Lung (tissue), 12 donors: Measurements from ENCODE around the gene HNRNPUL1. TPM values are rescaled to one million over a fixed set of nuclear protein-coding genes. Genes with fewer than 3 reads are reported as not detected.

Source experiments
- ATAC-seq: fragments of 200-7000 bp; cut with Tn5 transposase; one replicate; pipeline ENCODE4 v1.9.1; 2020; ENCODE audit warnings: moderate number of reproducible peaks; ENCODE audit not compliant: insufficient read depth, low FRiP score
- DNase-seq, 3 donors: peaks; one replicate each; pipeline ENCODE4 v3.0.0-alpha.2; 2013 to 2017
- H3K27ac ChIP-seq, 2 donors: one replicate each; pipeline ENCODE4 v1.5.1; 2013; ENCODE audit warnings: mild to moderate bottlenecking in 2 of 2, moderate library complexity in 2 of 2, control low read depth in 1 of 2, inconsistent platforms in 1 of 2, low read depth in 1 of 2, low read length in 1 of 2
- H3K27me3 ChIP-seq, 3 donors: one replicate each; pipeline ENCODE4 v1.5.1; 2013; ENCODE audit warnings: low read length in 2 of 3; ENCODE audit not compliant: control insufficient read depth in 3 of 3, insufficient read depth in 3 of 3
- H3K36me3 ChIP-seq, 4 donors: one replicate each; pipeline ENCODE4 v1.5.1; 2013; ENCODE audit warnings: low read length in 4 of 4, mild to moderate bottlenecking in 1 of 4, moderate library complexity in 1 of 4; ENCODE audit not compliant: control insufficient read depth in 4 of 4, insufficient read depth in 4 of 4
- H3K4me1 ChIP-seq, 5 donors: one replicate each; pipeline ENCODE4 v1.5.1; 2013; ENCODE audit warnings: low read length in 5 of 5, mild to moderate bottlenecking in 2 of 5, moderate library complexity in 1 of 5; ENCODE audit not compliant: control insufficient read depth in 5 of 5, insufficient read depth in 5 of 5
- H3K4me3 ChIP-seq: one replicate; pipeline ENCODE4 v1.5.1; 2013; ENCODE audit warnings: mild to moderate bottlenecking, control low read depth, moderate library complexity
- H3K9ac ChIP-seq, 2 donors: one replicate each; pipeline ENCODE4 v1.5.1; 2013; ENCODE audit warnings: low read length in 2 of 2, control low read depth in 1 of 2; ENCODE audit not compliant: insufficient read depth in 1 of 2
- H3K9me3 ChIP-seq, 4 donors: one replicate each; pipeline ENCODE4 v1.5.1; 2013; ENCODE audit warnings: low read length in 3 of 4, mild to moderate bottlenecking in 1 of 4, moderate library complexity in 1 of 4; ENCODE audit not compliant: control insufficient read depth in 4 of 4, insufficient read depth in 3 of 4
- CTCF ChIP-seq: IDR thresholded peaks from 2 replicates; pipeline ENCODE4 v1.5.1; 2012; ENCODE audit warnings: mild to moderate bottlenecking; ENCODE audit errors: control extremely low read depth, extremely low read depth
- WGBS, 2 donors: extraction: QIAGEN DNeasy Blood & Tissue Kit; methylation state at CpG; one replicate each; pipeline ENCODE4 v1.1.7; 2013; 5-methylcytosine and 5-hydroxymethylcytosine counted together
- polyA plus RNA-seq, 2 donors: library from polyadenylated mRNA; stranded (reverse); fragments of 200-250 nt; gene quantifications; one replicate each; pipeline ENCODE4 v1.2.1, GENCODE V29; 2013
- total RNA-seq, 2 donors: library from RNA; depleted of rRNA in 1 of 2; stranded (reverse); fragments of >200 nt in 1 of 2; gene quantifications; one replicate each; pipeline ENCODE4 v1.2.1, GENCODE V29; 2014 to 2021
- donor health status: control.
- donor health status: control.
- donor health status: Bipolar disorder and iron deficiency.
- donor health status: healthy.
- donor health status: DM: yes; HTN: yes; CAD: no.

The HNRNPUL1 gene
- total and polyA plus RNA-seq, 4 donors: 92.2 to 198 (median 144) TPM

GRCh38 chr19:41261474-41262190 is 2.5 kb upstream of the HNRNPUL1 start:
- no peak for ATAC-seq
- Histone ChIP-seq H3K27ac (peak overlapping the region; percentile 9 to 71), H3K4me3 (peak overlapping the region; percentile 24), H3K9me3 (no peaks in the 10 kb centered on the region), H3K9ac (peak overlapping the region in 1 of 2 donors; percentile 61), H3K36me3 (peaks cover 5 to 22% (median 15%) of the 10 kb centered on the region in 4 donors), H3K27me3 (no peaks in the 10 kb centered on the region), H3K4me1 (peaks cover 3 to 17% (median 5%) of the 10 kb centered on the region in 5 donors)
- WGBS, 2 donors: 59 to 64% methylated on average over 10 of the region's 10 CpGs
- no peak for TF ChIP-seq CTCF
- DNase-seq: no peak

GRCh38 chr19:41263042-41263849 is 926 bp upstream of the HNRNPUL1 start:
- no peak for ATAC-seq
- peaks cover 7 to 22% (median 8%) of the 10 kb centered on the region in 5 donors for H3K4me1 ChIP-seq
- H3K27ac ChIP-seq: peak overlapping the region; percentile 92 to 97
- 0 to 1% methylated on average over 45 to 46 of the region's 46 CpGs for WGBS, 2 donors
- peak overlapping the region; percentile 46 for H3K4me3 ChIP-seq
- H3K9me3 ChIP-seq: no peaks in the 10 kb centered on the region
- peak; percentile 50 to 79 (median 77) for DNase-seq
- peaks cover 4 to 17% (median 12%) of the 10 kb centered on the region in 4 donors for H3K36me3 ChIP-seq
- no peak for TF ChIP-seq CTCF
- H3K9ac ChIP-seq: peak overlapping the region; percentile 88 to 89
- no peaks in the 10 kb centered on the region for H3K27me3 ChIP-seq

GRCh38 chr19:41264581-41265394 is 616 bp downstream of the HNRNPUL1 start:
- H3K27me3 ChIP-seq: no peaks in the 10 kb centered on the region
- DNase-seq (peak; percentile 55 to 71 (median 56)), ATAC-seq (no peak)
- H3K4me3 ChIP-seq: peak overlapping the region; percentile 87
- peaks cover 12 to 22% (median 16%) of the 10 kb centered on the region in 4 donors for H3K36me3 ChIP-seq
- no peaks in the 10 kb centered on the region for H3K9me3 ChIP-seq
- TF ChIP-seq CTCF: no peak
- peak overlapping the region; percentile 86 to 90 for H3K9ac ChIP-seq
- 0 to 1% methylated on average over 74 to 75 of the region's 75 CpGs for WGBS, 2 donors
- H3K27ac ChIP-seq: peak overlapping the region; percentile 99
- H3K4me1 ChIP-seq: peaks cover 5 to 22% (median 8%) of the 10 kb centered on the region in 5 donors
